Measurements from ENCODE around the gene ATP1A1. TPM values are rescaled to one million over a fixed set of nuclear protein-coding genes. Genes with fewer than 3 reads are reported as not detected.
A peak's percentile ranks its signal among the peaks of the same experiment; 100 is the strongest.

ATP1A1 gene
- total and polyA plus RNA-seq, 9 of the 15 experiments (the other 6 are each of a cell fraction or from before 2014, with no cell fraction given), result 99.3 to 513 (median 234) TPM

DNA sequence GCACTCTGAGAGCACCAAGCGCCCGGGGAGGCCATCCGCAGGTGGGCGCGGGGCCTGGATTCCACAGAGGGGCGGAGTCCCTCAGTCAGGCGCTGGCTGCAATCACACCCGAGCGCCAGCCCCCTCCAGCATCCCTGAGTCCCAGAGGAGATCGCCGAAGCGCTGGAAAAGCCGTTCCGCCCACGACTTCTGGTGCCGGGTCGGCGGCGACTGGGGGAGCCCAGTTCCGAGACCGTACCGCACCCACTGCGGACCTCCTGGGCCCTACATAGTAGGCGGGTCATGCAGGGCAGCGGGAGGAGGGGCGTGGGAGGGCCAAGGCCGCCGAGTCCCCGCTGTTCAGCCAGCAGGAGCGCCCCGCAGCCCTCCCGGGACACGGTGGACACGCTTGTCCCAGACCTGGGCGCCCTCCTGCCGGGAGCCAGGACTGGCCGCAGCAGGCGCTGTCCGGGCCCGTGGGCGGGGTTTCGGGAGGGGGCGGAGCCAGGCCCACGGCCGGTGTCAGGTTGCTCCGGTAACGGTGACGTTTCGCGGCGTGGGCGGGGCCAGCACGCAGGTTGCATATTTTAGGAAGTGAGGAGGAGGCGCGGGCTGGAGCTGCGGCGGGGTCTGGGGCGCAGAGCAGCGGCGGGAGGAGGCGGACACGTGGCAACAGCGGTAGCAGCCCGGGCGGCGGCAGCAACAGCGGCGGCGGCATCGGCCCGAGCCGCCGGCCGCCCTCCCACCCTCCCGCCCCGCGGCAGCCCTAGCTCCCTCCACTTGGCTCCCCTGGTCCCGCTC, at the start of gene ATP1A1 (continued):
- TF ChIP-seq, protein P1, sequence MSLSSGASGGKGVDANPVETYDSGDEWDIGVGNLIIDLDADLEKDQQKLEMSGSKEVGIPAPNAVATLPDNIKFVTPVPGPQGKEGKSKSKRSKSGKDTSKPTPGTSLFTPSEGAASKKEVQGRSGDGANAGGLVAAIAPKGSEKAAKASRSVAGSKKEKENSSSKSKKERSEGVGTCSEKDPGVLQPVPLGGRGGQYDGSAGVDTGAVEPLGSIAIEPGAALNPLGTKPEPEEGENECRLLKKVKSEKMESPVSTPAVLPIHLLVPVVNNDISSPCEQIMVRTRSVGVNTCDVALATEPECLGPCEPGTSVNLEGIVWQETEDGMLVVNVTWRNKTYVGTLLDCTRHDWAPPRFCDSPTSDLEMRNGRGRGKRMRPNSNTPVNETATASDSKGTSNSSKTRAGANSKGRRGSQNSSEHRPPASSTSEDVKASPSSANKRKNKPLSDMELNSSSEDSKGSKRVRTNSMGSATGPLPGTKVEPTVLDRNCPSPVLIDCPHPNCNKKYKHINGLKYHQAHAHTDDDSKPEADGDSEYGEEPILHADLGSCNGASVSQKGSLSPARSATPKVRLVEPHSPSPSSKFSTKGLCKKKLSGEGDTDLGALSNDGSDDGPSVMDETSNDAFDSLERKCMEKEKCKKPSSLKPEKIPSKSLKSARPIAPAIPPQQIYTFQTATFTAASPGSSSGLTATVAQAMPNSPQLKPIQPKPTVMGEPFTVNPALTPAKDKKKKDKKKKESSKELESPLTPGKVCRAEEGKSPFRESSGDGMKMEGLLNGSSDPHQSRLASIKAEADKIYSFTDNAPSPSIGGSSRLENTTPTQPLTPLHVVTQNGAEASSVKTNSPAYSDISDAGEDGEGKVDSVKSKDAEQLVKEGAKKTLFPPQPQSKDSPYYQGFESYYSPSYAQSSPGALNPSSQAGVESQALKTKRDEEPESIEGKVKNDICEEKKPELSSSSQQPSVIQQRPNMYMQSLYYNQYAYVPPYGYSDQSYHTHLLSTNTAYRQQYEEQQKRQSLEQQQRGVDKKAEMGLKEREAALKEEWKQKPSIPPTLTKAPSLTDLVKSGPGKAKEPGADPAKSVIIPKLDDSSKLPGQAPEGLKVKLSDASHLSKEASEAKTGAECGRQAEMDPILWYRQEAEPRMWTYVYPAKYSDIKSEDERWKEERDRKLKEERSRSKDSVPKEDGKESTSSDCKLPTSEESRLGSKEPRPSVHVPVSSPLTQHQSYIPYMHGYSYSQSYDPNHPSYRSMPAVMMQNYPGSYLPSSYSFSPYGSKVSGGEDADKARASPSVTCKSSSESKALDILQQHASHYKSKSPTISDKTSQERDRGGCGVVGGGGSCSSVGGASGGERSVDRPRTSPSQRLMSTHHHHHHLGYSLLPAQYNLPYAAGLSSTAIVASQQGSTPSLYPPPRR (CRISPR knock-in tag; IDR thresholded peaks at IDR 0.05; ENCODE audit: borderline replicate concordance), result peak; percentile 25; the same call in 1 of the 2 replicates
- TF ChIP-seq RBM14 (IDR thresholded peaks at IDR 0.05; ENCODE audit: borderline replicate concordance, insufficient read depth, low read depth, low read length) (0 out of 2 replicates have a peak, but pooled peaks have one; percentile 48), CBX1 (IDR thresholded peaks at IDR 0.05; ENCODE audit: low read depth) (peak; percentile 84; the same call in 1 of the 2 replicates), POLR2A (conservative IDR thresholded peaks at IDR 0.05) (peak; percentile 79), FOXA3 (CRISPR knock-in tag; conservative IDR thresholded peaks at IDR 0.05 in 1 of 2, IDR thresholded peaks at IDR 0.05 in 1 of 2) (peak in 1 of 2 experiments; percentile 75; a peak in 2 of 4 replicates), ZNF121 (CRISPR knock-in tag; conservative IDR thresholded peaks at IDR 0.05) (no peak), SRSF1 (IDR thresholded peaks at IDR 0.05; ENCODE audit: low read depth, low read length) (peak; percentile 93), KLF6 (CRISPR knock-in tag; IDR thresholded peaks at IDR 0.05; ENCODE audit: borderline replicate concordance) (peak; percentile 23; the same call in 1 of the 2 replicates), ZEB2 (IDR thresholded peaks at IDR 0.05) (peak; percentile 68), EGR1 (conservative IDR thresholded peaks at IDR 0.05) (peak; percentile 96), NCOA6 (IDR thresholded peaks at IDR 0.05) (no peak), CXXC5 (CRISPR knock-in tag; IDR thresholded peaks at IDR 0.05) (peak; percentile 86)
- TF ChIP-seq, protein P2, sequence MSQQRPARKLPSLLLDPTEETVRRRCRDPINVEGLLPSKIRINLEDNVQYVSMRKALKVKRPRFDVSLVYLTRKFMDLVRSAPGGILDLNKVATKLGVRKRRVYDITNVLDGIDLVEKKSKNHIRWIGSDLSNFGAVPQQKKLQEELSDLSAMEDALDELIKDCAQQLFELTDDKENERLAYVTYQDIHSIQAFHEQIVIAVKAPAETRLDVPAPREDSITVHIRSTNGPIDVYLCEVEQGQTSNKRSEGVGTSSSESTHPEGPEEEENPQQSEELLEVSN (IDR thresholded peaks at IDR 0.05; ENCODE audit: borderline replicate concordance in 1 of 2, extremely low read depth in 1 of 2, insufficient read depth in 1 of 2, insufficient read length in 1 of 2, low read depth in 1 of 2, low read length in 1 of 2, poor library complexity in 1 of 2, severe bottlenecking in 1 of 2), result peak; percentile 84 to 94
- TF ChIP-seq, protein P3, sequence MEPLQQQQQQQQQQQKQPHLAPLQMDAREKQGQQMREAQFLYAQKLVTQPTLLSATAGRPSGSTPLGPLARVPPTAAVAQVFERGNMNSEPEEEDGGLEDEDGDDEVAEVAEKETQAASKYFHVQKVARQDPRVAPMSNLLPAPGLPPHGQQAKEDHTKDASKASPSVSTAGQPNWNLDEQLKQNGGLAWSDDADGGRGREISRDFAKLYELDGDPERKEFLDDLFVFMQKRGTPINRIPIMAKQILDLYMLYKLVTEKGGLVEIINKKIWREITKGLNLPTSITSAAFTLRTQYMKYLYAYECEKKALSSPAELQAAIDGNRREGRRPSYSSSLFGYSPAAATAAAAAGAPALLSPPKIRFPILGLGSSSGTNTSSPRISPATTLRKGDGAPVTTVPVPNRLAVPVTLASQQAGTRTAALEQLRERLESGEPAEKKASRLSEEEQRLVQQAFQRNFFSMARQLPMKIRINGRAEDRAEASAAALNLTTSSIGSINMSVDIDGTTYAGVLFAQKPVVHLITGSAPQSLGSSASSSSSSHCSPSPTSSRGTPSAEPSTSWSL (CRISPR knock-in tag; IDR thresholded peaks at IDR 0.05; ENCODE audit: borderline replicate concordance), result no peak
- TF ChIP-seq, protein P4, sequence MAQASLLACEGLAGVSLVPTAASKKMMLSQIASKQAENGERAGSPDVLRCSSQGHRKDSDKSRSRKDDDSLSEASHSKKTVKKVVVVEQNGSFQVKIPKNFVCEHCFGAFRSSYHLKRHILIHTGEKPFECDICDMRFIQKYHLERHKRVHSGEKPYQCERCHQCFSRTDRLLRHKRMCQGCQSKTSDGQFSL (CRISPR knock-in tag; IDR thresholded peaks at IDR 0.05), result no peak; the same call in 1 of the 2 replicates
- TF ChIP-seq, protein P4 (tag; IDR thresholded peaks at IDR 0.05), result no peak
- TF ChIP-seq, protein P5, sequence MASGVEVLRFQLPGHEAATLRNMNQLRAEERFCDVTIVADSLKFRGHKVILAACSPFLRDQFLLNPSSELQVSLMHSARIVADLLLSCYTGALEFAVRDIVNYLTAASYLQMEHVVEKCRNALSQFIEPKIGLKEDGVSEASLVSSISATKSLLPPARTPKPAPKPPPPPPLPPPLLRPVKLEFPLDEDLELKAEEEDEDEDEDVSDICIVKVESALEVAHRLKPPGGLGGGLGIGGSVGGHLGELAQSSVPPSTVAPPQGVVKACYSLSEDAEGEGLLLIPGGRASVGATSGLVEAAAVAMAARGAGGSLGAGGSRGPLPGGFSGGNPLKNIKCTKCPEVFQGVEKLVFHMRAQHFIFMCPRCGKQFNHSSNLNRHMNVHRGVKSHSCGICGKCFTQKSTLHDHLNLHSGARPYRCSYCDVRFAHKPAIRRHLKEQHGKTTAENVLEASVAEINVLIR (CRISPR knock-in tag; IDR thresholded peaks at IDR 0.05), result peak; percentile 49; the same call in 1 of the 2 replicates
